Glomerular visceral epithelial cell (primary cell): ENCODE measurements around the gene RSL1D1.
"Not testable (repeated sequence)": the region's sequence is repeated elsewhere in the genome, so short reads cannot be mapped to it uniquely, and the experiment has no call there.

Experiments used
- DNase-seq: peaks from one replicate; pipeline ENCODE4 v3.0.0-alpha.2; 2016; ENCODE audit errors: extremely low spot score

Gene RSL1D1

GRCh38 chr16:11797166-11797956 lies 54.0 kb downstream of the RSL1D1 start, which contains the start of gene ZC3H7A:
Gene ZC3H7A, minus strand, starts transcription at chr16:11797258. Its CDS starts 14,904 bp downstream, at chr16:11782354.
- DNase-seq = peak; percentile 96

GRCh38 chr16:11796227-11797165 lies 54.8 kb downstream of the RSL1D1 start:
- DNase-seq = peak; percentile 45

GRCh38 chr16:11795887-11796226 lies 55.5 kb downstream of the RSL1D1 start:
- no peak for DNase-seq

- no peak for DNase-seq
Measured at GRCh38 chr16:11794996-11795886, 56.1 kb downstream of the RSL1D1 start.

- DNase-seq = no peak
Measured at GRCh38 chr16:11794447-11794846, 56.9 kb downstream of the RSL1D1 start.

DNA sequence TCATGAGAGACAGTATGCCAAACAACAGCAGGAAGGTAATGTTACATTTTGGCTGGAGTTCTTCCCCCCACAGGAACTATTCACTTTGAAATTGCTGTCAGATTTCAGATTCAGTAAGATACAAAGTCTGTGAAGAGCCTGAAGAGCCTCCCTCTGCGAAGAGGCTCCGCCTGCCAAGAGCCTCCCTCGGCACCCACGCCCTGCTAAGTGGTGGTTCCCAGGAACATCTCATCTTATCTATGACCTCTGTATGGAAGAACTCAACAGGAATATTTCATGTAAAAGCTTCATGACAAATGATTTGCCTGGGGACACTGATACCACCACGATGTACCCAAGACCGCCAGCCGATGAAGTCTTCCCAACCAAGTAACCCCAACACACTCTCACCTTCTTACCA lies 57.5 kb downstream of the RSL1D1 start:
- DNase-seq = no peak

- DNase-seq = no peak
Measured at GRCh38 chr16:11792410-11793241, 58.7 kb downstream of the RSL1D1 start.

GRCh38 chr16:11791144-11791828 lies 60.1 kb downstream of the RSL1D1 start:
- DNase-seq = no peak

GRCh38 chr16:11788914-11789313 lies 62.4 kb downstream of the RSL1D1 start:
- DNase-seq = no peak

DNA sequence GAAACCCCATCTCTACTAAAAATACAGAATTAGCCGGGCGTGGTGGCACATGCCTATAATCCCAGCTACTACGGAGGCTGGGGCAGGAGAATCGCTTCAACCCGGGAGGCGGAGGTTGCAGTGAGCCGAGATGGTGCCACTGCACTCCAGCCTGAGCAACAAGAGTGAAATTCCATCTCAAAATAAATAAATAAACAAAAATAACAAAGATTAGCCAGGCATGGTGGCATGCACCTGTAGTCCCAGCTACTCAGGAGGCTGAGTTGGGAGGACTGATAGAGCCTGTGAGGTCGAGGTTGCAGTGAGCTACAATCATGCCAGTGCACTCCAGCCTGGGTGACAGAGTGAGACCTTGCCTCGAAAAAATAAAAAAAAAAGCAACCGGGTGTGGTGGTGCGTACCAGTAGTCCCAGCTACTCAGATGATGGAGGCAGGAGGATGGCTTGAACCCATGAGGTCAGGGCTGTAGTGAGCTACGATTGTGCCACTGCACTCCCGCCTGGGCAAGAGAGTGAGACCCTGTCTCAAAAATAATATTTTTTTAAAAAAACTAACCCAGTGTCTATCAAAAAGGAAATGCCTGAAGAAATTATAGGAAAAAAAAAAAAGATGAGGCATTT lies 66.3 kb downstream of the RSL1D1 start:
- not testable (repeated sequence) for DNase-seq

DNA sequence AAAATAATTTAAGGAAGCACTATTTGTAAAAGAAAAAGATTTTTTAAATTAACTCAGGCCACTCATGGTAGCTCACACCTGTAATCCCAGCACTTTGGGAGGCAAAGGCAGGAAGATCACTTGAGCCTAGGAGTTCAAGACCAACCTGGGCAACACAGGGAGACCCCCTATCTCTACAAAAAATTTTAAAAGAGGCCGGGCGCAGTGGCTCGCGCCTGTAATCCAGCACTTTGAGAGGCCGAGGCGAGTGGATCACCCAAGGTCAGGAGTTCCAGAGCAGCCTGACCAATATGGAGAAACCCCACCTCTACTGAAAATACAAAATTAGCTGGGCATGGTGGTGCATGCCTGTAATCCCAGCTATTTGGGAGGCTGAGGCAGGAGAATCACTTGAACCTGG lies 67.0 kb downstream of the RSL1D1 start:
- not testable (repeated sequence) for DNase-seq

DNA sequence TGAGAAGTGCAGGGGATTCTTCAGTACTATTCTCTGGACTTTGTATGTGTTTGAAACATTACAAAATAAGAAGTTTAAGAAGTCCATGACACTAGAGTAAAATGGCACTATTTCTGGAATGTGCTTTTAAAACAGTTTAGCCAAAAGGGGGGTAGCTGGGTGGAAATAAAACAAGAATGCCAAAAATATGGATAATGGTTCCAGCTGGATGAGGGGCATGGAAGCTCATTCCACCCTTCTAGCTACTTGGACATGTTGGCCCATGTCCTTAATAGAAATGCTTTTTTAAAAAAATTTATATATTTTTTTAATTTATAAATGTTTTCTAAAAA lies 67.3 kb downstream of the RSL1D1 start:
- no peak for DNase-seq
